ENCODE results near the gene ZNF224. TPM values are rescaled to one million over a fixed set of nuclear protein-coding genes. Genes with fewer than 3 reads are reported as not detected.

Gene ZNF224
- total RNA-seq (10 to 100 TPM; 16.6 to 23.0 (median 19.6) TPM), polyA plus RNA-seq (10 to 100 TPM in 1 of 3 donors, 1 to 10 TPM in 2; 7.2 to 16.1 (median 7.4) TPM)

DNA sequence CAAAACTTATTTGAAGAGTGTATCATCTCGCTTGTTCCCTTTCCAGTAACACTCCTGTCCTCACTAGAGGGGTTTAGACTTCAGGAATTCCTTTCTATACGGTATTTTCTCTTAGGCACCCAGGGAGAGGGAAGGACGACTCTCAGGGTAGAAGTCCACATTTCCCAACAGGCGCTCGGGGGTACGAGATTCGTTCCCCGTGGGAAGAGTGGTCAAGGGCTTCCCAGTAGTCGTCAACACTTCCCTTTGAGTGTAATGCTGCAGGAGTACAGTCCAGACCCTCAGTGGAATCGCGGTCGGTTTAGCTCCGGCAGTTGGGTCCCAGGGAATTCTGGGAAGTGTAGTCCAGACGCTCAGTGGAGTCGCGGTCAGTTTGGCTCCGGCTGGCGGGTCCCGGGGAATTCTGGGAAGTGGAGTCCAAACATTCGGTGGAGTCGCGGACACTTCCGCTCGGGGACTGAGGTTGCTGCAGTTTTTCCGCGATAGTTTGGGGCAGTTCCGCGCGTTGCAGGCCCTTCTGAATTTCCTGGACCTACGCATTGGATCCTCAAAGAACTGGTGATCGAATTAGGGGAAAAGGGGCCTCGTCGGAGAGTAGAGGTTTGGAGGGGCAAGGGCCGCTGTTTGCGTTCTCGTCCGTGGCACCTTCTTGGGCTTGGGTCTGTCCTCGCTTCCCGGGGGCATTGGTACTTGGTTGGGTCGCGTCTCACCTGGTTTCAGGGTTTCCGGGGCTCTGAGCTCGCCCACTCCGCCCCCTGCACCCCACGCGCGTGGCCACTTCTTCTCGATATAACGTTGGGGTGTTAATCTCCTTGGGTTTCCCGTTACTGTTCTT is at the start of gene ZNF224:
ZNF224 (plus strand) TSS at position 431 of the 835 bp plus-strand sequence. CDS start 3,513 bp downstream, outside the sequence.
- Histone ChIP-seq H3K36me3 (peaks cover 0 to 26% (median 8%) of the 10 kb centered on the region in 4 donors), H3K4me1 (peaks cover 0 to 13% (median 10%) of the 10 kb centered on the region in 4 donors), H3K4me3 (peak within 1 kb of the TSS; percentile 69 to 83 (median 76)), H3K27ac (peak within 1 kb of the TSS; percentile 80 to 81 (median 81)), H3K27me3 (no peaks in the 10 kb centered on the region), H3K9me3 (peaks cover 0 to 2% (median 0%) of the 10 kb centered on the region in 4 donors)
- intact Hi-C loops (cut with DNase I) = loop anchor here (1.0 to 10.0 kb wide), 5 partner anchors 19 to 121 kb away; partner anchors contain the start of genes ZNF223, ZNF225, ZNF227 and ZNF230
- 0% methylated on average over 50 of the region's 50 CpGs for WGBS, 2 donors
- DNase-seq = peak; percentile 94
- TF ChIP-seq POLR2AphosphoS5 (IDR thresholded peaks at IDR 0.05) (peak in 3 of 4 donors; percentile 74 to 82 (median 79)), POLR2A (IDR thresholded peaks at IDR 0.05) (no peak)

- peak overlapping the region; percentile 47 to 78 (median 75) for H3K27ac ChIP-seq
- intact Hi-C loops (cut with DNase I) = loop anchor here (2.0 to 5.0 kb wide), 4 partner anchors 24 to 161 kb away; partner anchors contain the start of genes ZNF225, ZNF226 and ZNF227
- H3K36me3 ChIP-seq = peaks cover 0 to 13% (median 5%) of the 10 kb centered on the region in 4 donors
- DNase-seq = no peak
- 10 to 13% methylated on average over 21 of the region's 21 CpGs for WGBS, 2 donors
- TF ChIP-seq POLR2A (IDR thresholded peaks at IDR 0.05) = no peak
- TF ChIP-seq EP300 (IDR thresholded peaks at IDR 0.05) = no peak
- TF ChIP-seq, protein P1, sequence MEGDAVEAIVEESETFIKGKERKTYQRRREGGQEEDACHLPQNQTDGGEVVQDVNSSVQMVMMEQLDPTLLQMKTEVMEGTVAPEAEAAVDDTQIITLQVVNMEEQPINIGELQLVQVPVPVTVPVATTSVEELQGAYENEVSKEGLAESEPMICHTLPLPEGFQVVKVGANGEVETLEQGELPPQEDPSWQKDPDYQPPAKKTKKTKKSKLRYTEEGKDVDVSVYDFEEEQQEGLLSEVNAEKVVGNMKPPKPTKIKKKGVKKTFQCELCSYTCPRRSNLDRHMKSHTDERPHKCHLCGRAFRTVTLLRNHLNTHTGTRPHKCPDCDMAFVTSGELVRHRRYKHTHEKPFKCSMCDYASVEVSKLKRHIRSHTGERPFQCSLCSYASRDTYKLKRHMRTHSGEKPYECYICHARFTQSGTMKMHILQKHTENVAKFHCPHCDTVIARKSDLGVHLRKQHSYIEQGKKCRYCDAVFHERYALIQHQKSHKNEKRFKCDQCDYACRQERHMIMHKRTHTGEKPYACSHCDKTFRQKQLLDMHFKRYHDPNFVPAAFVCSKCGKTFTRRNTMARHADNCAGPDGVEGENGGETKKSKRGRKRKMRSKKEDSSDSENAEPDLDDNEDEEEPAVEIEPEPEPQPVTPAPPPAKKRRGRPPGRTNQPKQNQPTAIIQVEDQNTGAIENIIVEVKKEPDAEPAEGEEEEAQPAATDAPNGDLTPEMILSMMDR (IDR thresholded peaks at IDR 0.05) = no peak
- no peak for TF ChIP-seq POLR2AphosphoS5 (IDR thresholded peaks at IDR 0.05)
- peaks cover 0 to 7% (median 0%) of the 10 kb centered on the region in 3 donors for H3K27me3 ChIP-seq
- H3K4me3 ChIP-seq = peak overlapping the region; percentile 58 to 81 (median 68)
- H3K9me3 ChIP-seq = peaks cover 0 to 3% (median 0%) of the 10 kb centered on the region in 4 donors
- H3K4me1 ChIP-seq = peaks cover 0 to 17% (median 13%) of the 10 kb centered on the region in 4 donors
Observed at GRCh38 chr19:44050740-44051649, 43.2 kb upstream of the ZNF224 start.

DNA sequence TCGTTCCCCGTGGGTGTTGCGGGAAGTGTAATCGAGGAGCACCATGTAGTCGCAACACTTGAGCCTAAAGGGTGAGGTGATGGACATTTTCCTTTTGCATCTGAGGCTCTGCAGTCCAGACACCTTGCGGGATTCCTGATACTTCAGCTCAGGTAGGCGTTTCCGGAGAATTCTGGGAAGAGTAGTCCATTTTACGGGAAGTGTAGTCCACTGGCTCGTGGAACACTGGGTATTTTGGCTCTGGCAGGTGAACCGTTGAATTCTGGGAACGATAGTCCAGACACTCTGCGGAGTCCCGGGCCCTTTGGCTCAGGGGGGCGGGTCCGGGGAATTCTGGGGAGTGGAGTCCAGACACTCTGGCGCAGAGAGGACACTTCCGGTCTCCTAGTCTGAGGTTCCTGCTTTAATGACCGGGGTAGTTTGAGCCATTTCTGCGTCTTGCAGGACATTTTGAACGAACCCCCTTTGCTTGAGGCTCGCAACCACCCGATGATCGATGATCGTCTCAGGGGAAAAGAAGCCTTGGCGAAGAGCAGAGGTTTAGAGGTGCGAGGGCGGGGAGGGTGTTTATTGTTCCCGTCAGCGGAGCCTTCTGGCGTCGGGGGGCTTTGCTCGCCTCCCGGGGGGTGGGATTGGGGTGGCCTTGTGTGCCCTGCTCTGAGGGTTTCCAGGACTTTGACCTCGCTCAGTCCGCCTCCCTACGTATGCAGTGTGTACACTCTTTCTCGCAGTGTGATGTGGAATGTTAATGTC is 42.3 kb upstream of the ZNF224 start, which contains the start of gene ZNF223:
ZNF223 (plus strand) TSS at position 387 of the 753 bp plus-strand sequence. CDS start 3,141 bp downstream, outside the sequence.
- TF ChIP-seq EP300 (IDR thresholded peaks at IDR 0.05) (peak in 1 of 4 donors; percentile 28), POLR2AphosphoS5 (IDR thresholded peaks at IDR 0.05) (peak in 3 of 4 donors; percentile 52 to 87 (median 59))
- TF ChIP-seq, protein P1 (IDR thresholded peaks at IDR 0.05) = no peak
- 2% methylated on average over 38 of the region's 38 CpGs for WGBS, 2 donors
- intact Hi-C loops (cut with DNase I) = loop anchor here (1.0 to 5.0 kb wide), 6 partner anchors 25 to 160 kb away; partner anchors contain the start of genes ZNF224, ZNF225, ZNF226 and ZNF227

GRCh38 chr19:44055870-44056269 is 38.3 kb upstream of the ZNF224 start:
- intact Hi-C loops (cut with DNase I) = no loop called here
- H3K27ac ChIP-seq = no peak overlapping the region
- TF ChIP-seq POLR2A (IDR thresholded peaks at IDR 0.05) (no peak), EP300 (IDR thresholded peaks at IDR 0.05) (no peak)
- peaks cover 0 to 17% (median 13%) of the 10 kb centered on the region in 4 donors for H3K4me1 ChIP-seq
- 95 to 97% methylated on average over 5 of the region's 5 CpGs for WGBS, 2 donors
- no peaks in the 10 kb centered on the region for H3K9me3 ChIP-seq
- DNase-seq = no peak
- H3K4me3 ChIP-seq = no peak overlapping the region
- no peaks in the 10 kb centered on the region for H3K27me3 ChIP-seq
- peaks cover 0 to 46% (median 25%) of the 10 kb centered on the region in 4 donors for H3K36me3 ChIP-seq

More for the DNA sequence above, 42.3 kb upstream of the ZNF224 start, which contains the start of gene ZNF223:
- peak within 1 kb of the TSS; percentile 73 to 78 (median 77) for H3K27ac ChIP-seq
- H3K4me3 ChIP-seq = peak within 1 kb of the TSS; percentile 58 to 81 (median 68)
- peaks cover 0 to 17% (median 6%) of the 10 kb centered on the region in 4 donors for H3K36me3 ChIP-seq
- peak; percentile 97 for DNase-seq
- peaks cover 0 to 7% (median 0%) of the 10 kb centered on the region in 3 donors for H3K27me3 ChIP-seq
- H3K9me3 ChIP-seq = peaks cover 0 to 3% (median 0%) of the 10 kb centered on the region in 4 donors
- H3K4me1 ChIP-seq = peaks cover 0 to 17% (median 13%) of the 10 kb centered on the region in 4 donors
